Right lobe of liver (tissue), 6 donors: Measurements from ENCODE around the gene MSH3. TPM values are rescaled to one million over a fixed set of nuclear protein-coding genes. Genes with fewer than 3 reads are reported as not detected.

ENCODE experiments used
- ATAC-seq, 4 donors: fragments of 200-7000 bp; cut with Tn5 transposase; one replicate each; pipeline ENCODE4 v1.9.1; 2020; ENCODE audit warnings: mild to moderate bottlenecking in 4 of 4, moderate library complexity in 4 of 4
- DNase-seq, 3 donors: peaks; one replicate each; pipeline ENCODE4 v3.0.0-alpha.2; 2020
- H3K27ac ChIP-seq, 3 donors: fragments of 200-600 bp; one replicate each; pipeline ENCODE4 v1.8.0; 2022
- H3K27me3 ChIP-seq, 2 donors: fragments of 200-600 bp; one replicate each; pipeline ENCODE4 v1.8.0; 2022
- H3K36me3 ChIP-seq, 4 donors: fragments of 200-600 bp; sonication (generic) in 1 of 4; one replicate each; pipeline versions ENCODE4 v1.5.1 to v1.8.0; 2017 to 2022; ENCODE audit warnings: control low read depth in 1 of 4
- H3K4me1 ChIP-seq, 4 donors: fragments of 200-600 bp; sonication (generic) in 1 of 4; one replicate each; pipeline versions ENCODE4 v1.5.1 to v1.8.0; 2017 to 2022; ENCODE audit warnings: control low read depth in 1 of 4
- H3K4me3 ChIP-seq, 3 donors: fragments of 200-600 bp; one replicate each; pipeline ENCODE4 v1.8.0; 2022
- H3K9me3 ChIP-seq, 4 donors: fragments of 200-600 bp; sonication (generic) in 1 of 4; one replicate each; pipeline versions ENCODE4 v1.5.1 to v1.8.0; 2017 to 2022; ENCODE audit warnings: control low read depth in 1 of 4
- POLR2A ChIP-seq: fragments of 450-650 bp; IDR thresholded peaks from one replicate; pipeline ENCODE4 v1.6.1; 2017; ENCODE audit warnings: antibody characterized with exemption, mild to moderate bottlenecking
- WGBS: methylation state at CpG from one replicate; pipeline ENCODE4 v1.1.6; 2018; ENCODE audit warnings: low coverage, low lambda C conversion rate; ENCODE audit not compliant: insufficient coverage; ENCODE audit errors: missing lambda C conversion rate; 5-methylcytosine and 5-hydroxymethylcytosine counted together
- intact Hi-C, 2 donors: fragments of 100-400 bp; cut with DNase I; formaldehyde crosslinking; loops; one replicate each; pipeline versions ENCODE4 v1.11.2 to v1.14.1; 2022
- total RNA-seq, 6 experiments: library from RNA; depleted of rRNA in 2 of 6; stranded (reverse); fragments of >200 nt in 2 of 6; fragmentation: NEBNext Ultra II Directional in 3 of 6; extraction: Animal tissue kit (Norgen Biotek cat#: 25700) in 3 of 6; gene quantifications; one replicate each; pipeline versions ENCODE4 v1.1.0 to v1.2.4, GENCODE V29; 2016 to 2023
- TF ChIP-seq, protein P1 (sequence below), 4 donors: fragments of 200-600 bp in 3 of 4; fragments of 450-650 bp in 1 of 4; IDR thresholded peaks; one replicate each; pipeline versions ENCODE4 v1.5.1 to v1.8.0; 2016 to 2022; ENCODE audit warnings: antibody characterized with exemption in 4 of 4, mild to moderate bottlenecking in 2 of 4
- donor health status: DM: no; HTN: yes; CAD: no.
- donor health status: DM: no; HTN: no; CAD: no.
- donor health status: DM: no; HTN: no; CAD: no.
- donor health status: DM: no; HTN: yes; CAD: no.
- donor health status: DM: no; HTN: yes; CAD: no.

The MSH3 gene
- total RNA-seq, 6 experiments from 2014 or later = 7.8 to 13.1 (median 10.8) TPM

- no peaks in the 10 kb centered on the region for H3K4me1 ChIP-seq
- intact Hi-C loops = no loop called here
- no peak for ATAC-seq
- no peak for TF ChIP-seq POLR2A
- TF ChIP-seq, protein P1, sequence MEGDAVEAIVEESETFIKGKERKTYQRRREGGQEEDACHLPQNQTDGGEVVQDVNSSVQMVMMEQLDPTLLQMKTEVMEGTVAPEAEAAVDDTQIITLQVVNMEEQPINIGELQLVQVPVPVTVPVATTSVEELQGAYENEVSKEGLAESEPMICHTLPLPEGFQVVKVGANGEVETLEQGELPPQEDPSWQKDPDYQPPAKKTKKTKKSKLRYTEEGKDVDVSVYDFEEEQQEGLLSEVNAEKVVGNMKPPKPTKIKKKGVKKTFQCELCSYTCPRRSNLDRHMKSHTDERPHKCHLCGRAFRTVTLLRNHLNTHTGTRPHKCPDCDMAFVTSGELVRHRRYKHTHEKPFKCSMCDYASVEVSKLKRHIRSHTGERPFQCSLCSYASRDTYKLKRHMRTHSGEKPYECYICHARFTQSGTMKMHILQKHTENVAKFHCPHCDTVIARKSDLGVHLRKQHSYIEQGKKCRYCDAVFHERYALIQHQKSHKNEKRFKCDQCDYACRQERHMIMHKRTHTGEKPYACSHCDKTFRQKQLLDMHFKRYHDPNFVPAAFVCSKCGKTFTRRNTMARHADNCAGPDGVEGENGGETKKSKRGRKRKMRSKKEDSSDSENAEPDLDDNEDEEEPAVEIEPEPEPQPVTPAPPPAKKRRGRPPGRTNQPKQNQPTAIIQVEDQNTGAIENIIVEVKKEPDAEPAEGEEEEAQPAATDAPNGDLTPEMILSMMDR (IDR thresholded peaks at IDR 0.05) = no peak
- H3K27me3 ChIP-seq = no peaks in the 10 kb centered on the region
- WGBS = 75% methylated on average over 6 of the region's 6 CpGs
- no peak overlapping the region for H3K4me3 ChIP-seq
- peaks cover 0 to 42% (median 7%) of the 10 kb centered on the region in 4 donors for H3K36me3 ChIP-seq
- DNase-seq = no peak
- no peaks in the 10 kb centered on the region for H3K9me3 ChIP-seq
- no peak overlapping the region for H3K27ac ChIP-seq
These were observed 22.3 kb downstream of the MSH3 start for GRCh38 chr5:80676706-80677105.

- ATAC-seq = peak in 3 of 4 donors; percentile 37 to 53 (median 48)
- Histone ChIP-seq H3K27ac (no peak overlapping the region), H3K36me3 (no peaks in the 10 kb centered on the region), H3K4me1 (no peaks in the 10 kb centered on the region), H3K9me3 (no peaks in the 10 kb centered on the region), H3K27me3 (no peaks in the 10 kb centered on the region), H3K4me3 (no peak overlapping the region)
- TF ChIP-seq POLR2A = no peak
- TF ChIP-seq, protein P1 (IDR thresholded peaks at IDR 0.05) = peak; percentile 26 to 54 (median 48)
- intact Hi-C loops = no loop called here
- no peak for DNase-seq
These were observed 32.3 kb downstream of the MSH3 start for GRCh38 chr5:80686757-80687156.

DNA sequence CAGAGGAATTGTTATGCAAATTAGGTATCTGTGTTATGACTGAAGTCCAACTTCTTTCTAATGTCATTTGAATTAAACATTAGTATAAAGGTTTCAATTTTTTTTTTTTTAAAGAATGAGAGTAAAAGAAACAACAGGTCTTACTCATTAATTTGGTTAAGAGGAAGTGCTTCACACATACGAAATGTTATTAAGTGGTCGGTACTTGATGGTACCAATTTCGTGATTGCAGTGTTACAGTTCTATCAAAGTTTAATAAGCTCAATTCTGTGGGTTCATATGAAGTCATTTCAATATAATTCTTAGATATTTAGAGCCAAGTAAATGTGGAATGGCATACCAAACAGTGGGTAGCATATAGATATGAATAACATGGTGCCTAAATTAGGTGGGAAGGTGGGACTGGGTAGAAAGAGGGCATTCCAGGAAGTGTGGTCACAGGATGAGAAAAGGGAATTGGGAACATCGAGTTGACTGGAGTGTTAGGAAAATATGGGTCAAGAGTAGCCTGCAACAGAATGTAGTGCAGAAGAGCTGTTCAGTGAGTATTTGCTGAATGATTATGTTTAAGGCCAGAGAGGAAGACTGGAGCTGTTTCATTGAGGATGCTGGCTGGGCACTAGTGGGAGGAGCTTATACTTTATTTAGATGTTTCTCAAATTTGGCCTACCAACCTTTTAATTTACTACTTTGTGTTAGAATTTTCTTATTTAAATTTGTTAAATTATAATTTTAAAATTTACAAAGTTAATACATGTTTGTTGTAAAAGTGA is 34.4 kb downstream of the MSH3 start:
- intact Hi-C loops = no loop called here
- H3K9me3 ChIP-seq = no peaks in the 10 kb centered on the region
- H3K27ac ChIP-seq = no peak overlapping the region
- DNase-seq = no peak
- H3K36me3 ChIP-seq = no peaks in the 10 kb centered on the region
- TF ChIP-seq, protein P1 (IDR thresholded peaks at IDR 0.05) = no peak
- no peak for TF ChIP-seq POLR2A
- no peaks in the 10 kb centered on the region for H3K4me1 ChIP-seq
- WGBS = 78% methylated on average over 4 of the region's 4 CpGs
- no peaks in the 10 kb centered on the region for H3K27me3 ChIP-seq
- no peak overlapping the region for H3K4me3 ChIP-seq
- ATAC-seq = no peak

GRCh38 chr5:80689627-80690026 is 35.2 kb downstream of the MSH3 start:
- no peak overlapping the region for H3K4me3 ChIP-seq
- H3K36me3 ChIP-seq = no peaks in the 10 kb centered on the region
- WGBS = 83% methylated on average over 2 of the region's 4 CpGs
- no peak overlapping the region for H3K27ac ChIP-seq
- H3K4me1 ChIP-seq = no peaks in the 10 kb centered on the region
- ATAC-seq (no peak), DNase-seq (no peak)
- H3K27me3 ChIP-seq = no peaks in the 10 kb centered on the region
- TF ChIP-seq, protein P1 (IDR thresholded peaks at IDR 0.05) = no peak
- TF ChIP-seq POLR2A = no peak
- no peaks in the 10 kb centered on the region for H3K9me3 ChIP-seq
- intact Hi-C loops = no loop called here
